ENCODE data around the gene ARHGAP24. TPM values are rescaled to one million over a fixed set of nuclear protein-coding genes. Genes with fewer than 3 reads are reported as not detected.

ARHGAP24 gene
- total and polyA plus RNA-seq, 2 experiments from 2014 or later, result 0.21 to 0.36 TPM

- TF ChIP-seq, protein P1, sequence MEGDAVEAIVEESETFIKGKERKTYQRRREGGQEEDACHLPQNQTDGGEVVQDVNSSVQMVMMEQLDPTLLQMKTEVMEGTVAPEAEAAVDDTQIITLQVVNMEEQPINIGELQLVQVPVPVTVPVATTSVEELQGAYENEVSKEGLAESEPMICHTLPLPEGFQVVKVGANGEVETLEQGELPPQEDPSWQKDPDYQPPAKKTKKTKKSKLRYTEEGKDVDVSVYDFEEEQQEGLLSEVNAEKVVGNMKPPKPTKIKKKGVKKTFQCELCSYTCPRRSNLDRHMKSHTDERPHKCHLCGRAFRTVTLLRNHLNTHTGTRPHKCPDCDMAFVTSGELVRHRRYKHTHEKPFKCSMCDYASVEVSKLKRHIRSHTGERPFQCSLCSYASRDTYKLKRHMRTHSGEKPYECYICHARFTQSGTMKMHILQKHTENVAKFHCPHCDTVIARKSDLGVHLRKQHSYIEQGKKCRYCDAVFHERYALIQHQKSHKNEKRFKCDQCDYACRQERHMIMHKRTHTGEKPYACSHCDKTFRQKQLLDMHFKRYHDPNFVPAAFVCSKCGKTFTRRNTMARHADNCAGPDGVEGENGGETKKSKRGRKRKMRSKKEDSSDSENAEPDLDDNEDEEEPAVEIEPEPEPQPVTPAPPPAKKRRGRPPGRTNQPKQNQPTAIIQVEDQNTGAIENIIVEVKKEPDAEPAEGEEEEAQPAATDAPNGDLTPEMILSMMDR (conservative IDR thresholded peaks at IDR 0.05; ENCODE audit: low read depth in 2 of 2), result no peak
- TF ChIP-seq POLR2AphosphoS5 (IDR thresholded peaks at IDR 0.05; ENCODE audit: low read depth), result no peak
- TF ChIP-seq, protein P2, sequence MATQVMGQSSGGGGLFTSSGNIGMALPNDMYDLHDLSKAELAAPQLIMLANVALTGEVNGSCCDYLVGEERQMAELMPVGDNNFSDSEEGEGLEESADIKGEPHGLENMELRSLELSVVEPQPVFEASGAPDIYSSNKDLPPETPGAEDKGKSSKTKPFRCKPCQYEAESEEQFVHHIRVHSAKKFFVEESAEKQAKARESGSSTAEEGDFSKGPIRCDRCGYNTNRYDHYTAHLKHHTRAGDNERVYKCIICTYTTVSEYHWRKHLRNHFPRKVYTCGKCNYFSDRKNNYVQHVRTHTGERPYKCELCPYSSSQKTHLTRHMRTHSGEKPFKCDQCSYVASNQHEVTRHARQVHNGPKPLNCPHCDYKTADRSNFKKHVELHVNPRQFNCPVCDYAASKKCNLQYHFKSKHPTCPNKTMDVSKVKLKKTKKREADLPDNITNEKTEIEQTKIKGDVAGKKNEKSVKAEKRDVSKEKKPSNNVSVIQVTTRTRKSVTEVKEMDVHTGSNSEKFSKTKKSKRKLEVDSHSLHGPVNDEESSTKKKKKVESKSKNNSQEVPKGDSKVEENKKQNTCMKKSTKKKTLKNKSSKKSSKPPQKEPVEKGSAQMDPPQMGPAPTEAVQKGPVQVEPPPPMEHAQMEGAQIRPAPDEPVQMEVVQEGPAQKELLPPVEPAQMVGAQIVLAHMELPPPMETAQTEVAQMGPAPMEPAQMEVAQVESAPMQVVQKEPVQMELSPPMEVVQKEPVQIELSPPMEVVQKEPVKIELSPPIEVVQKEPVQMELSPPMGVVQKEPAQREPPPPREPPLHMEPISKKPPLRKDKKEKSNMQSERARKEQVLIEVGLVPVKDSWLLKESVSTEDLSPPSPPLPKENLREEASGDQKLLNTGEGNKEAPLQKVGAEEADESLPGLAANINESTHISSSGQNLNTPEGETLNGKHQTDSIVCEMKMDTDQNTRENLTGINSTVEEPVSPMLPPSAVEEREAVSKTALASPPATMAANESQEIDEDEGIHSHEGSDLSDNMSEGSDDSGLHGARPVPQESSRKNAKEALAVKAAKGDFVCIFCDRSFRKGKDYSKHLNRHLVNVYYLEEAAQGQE (IDR thresholded peaks at IDR 0.05; ENCODE audit: unreplicated experiment), result no peak
- TF ChIP-seq STAT1 (IDR thresholded peaks at IDR 0.05; ENCODE audit: unreplicated experiment), result no peak
- TF ChIP-seq EZH2 (IDR thresholded peaks at IDR 0.05; ENCODE audit: low read depth, unreplicated experiment), result no peak
- no peak for TF ChIP-seq ETS1 (IDR thresholded peaks at IDR 0.05)
- no peak for TF ChIP-seq ZNF114 (CRISPR knock-in tag; IDR thresholded peaks at IDR 0.05)
Observed at GRCh38 chr4:85632981-85633380, 158.0 kb downstream of the ARHGAP24 start (continued).

- H3K27me3 ChIP-seq (ENCODE audit: insufficient read depth), result no peaks in the 10 kb centered on the region
- no peaks in the 10 kb centered on the region for H3F3A ChIP-seq (replicated peaks; ENCODE audit: low read depth)
- H3K27ac ChIP-seq (ENCODE audit: low read depth), result no peak overlapping the region
- H3K4me1 ChIP-seq (ENCODE audit: insufficient read depth), result no peaks in the 10 kb centered on the region
- no peaks in the 10 kb centered on the region; the same call in 1 of the 2 replicates for H3K9me2 ChIP-seq (ENCODE audit: insufficient read depth)
- no peak overlapping the region for H3K4me3 ChIP-seq
- DNase-seq (ENCODE audit: low spot score) (no peak), ATAC-seq (no peak)
- Mint-ChIP-seq H3K36me3 (ENCODE audit: low read depth) (no peaks in the 10 kb centered on the region), H3K9me3 (no peaks in the 10 kb centered on the region), H3K4me1 (peaks cover 6% of the 10 kb centered on the region; the same call in 2 of the 3 replicates), H3K27me3 (ENCODE audit: insufficient read depth, low read depth, poor library complexity) (peaks cover 2% of the 10 kb centered on the region), H3K27ac (no peak overlapping the region), H3K4me3 (no peak overlapping the region)
- H3K4me2 ChIP-seq, result no peak overlapping the region
- no peaks in the 10 kb centered on the region for H4K20me1 ChIP-seq (replicated peaks; ENCODE audit: insufficient read depth)
- no peaks in the 10 kb centered on the region for H3K79me2 ChIP-seq (replicated peaks; ENCODE audit: insufficient read depth)
- H3K36me3 ChIP-seq (ENCODE audit: insufficient read depth), result no peaks in the 10 kb centered on the region
- H2AFZ ChIP-seq, result no peak overlapping the region
- TF ChIP-seq EZH2phosphoT487 (IDR thresholded peaks at IDR 0.05; ENCODE audit: unreplicated experiment), result no peak
- no peak for TF ChIP-seq JUNB (IDR thresholded peaks at IDR 0.05; ENCODE audit: unreplicated experiment)
- no peak for TF ChIP-seq ZNF114 (CRISPR knock-in tag; IDR thresholded peaks at IDR 0.05)
- no peak for TF ChIP-seq EZH2 (IDR thresholded peaks at IDR 0.05; ENCODE audit: low read depth, unreplicated experiment)
- no peak for TF ChIP-seq STAT1 (IDR thresholded peaks at IDR 0.05; ENCODE audit: unreplicated experiment)
- no peak for TF ChIP-seq ZNF331 (CRISPR knock-in tag; IDR thresholded peaks at IDR 0.05; ENCODE audit: low read depth)
- TF ChIP-seq, protein P1 (conservative IDR thresholded peaks at IDR 0.05; ENCODE audit: low read depth in 2 of 2), result no peak
- TF ChIP-seq, protein P2 (IDR thresholded peaks at IDR 0.05; ENCODE audit: unreplicated experiment), result no peak
- TF ChIP-seq CREB1 (CRISPR knock-in tag; IDR thresholded peaks at IDR 0.05; ENCODE audit: low read depth), result no peak
- no peak for TF ChIP-seq NANOG (IDR thresholded peaks at IDR 0.05; ENCODE audit: borderline replicate concordance)
- TF ChIP-seq ETS1 (IDR thresholded peaks at IDR 0.05), result no peak
- no peak for TF ChIP-seq POLR2AphosphoS5 (IDR thresholded peaks at IDR 0.05; ENCODE audit: low read depth)
Observed at GRCh38 chr4:85637778-85638177, 162.8 kb downstream of the ARHGAP24 start.
